Measurements from ENCODE around the gene ADAM12. TPM values are rescaled to one million over a fixed set of nuclear protein-coding genes. Genes with fewer than 3 reads are reported as not detected.

The ADAM12 gene
- total and polyA plus RNA-seq, 2 donors (not counting 3 experiments of a cell fraction or from before 2014, with no cell fraction given) = 0.22 to 0.33 TPM

GRCh38 chr10:125991392-125991791 lies 396.9 kb downstream of the ADAM12 start:
- no peaks in the 10 kb centered on the region for H3K79me2 ChIP-seq (ENCODE audit: control insufficient read depth, insufficient read depth, low read length)
- ChIA-PET CTCF (no interaction called here), POLR2A (no interaction called here)
- H3K4me3 ChIP-seq (replicated peaks in 1 of 3; ENCODE audit: insufficient read depth in 1 of 3, low read depth in 1 of 3, low read length in 3 of 3) = no peak overlapping the region
- no peaks in the 10 kb centered on the region for H4K20me1 ChIP-seq (replicated peaks; ENCODE audit: control insufficient read depth, extremely low read depth, insufficient read depth, low read length)
- no peak overlapping the region for H3K4me2 ChIP-seq (ENCODE audit: insufficient read depth, low read length)
- dilution Hi-C loops (cut with MboI; ENCODE audit: extremely low pct_ligation_motif_present, low sequenced_read_pairs) (no loop called here), intact Hi-C loops (cut with micrococcal nuclease) (no loop called here)
- no TSS peak for BruUV-seq (replicated peaks)
- H3K27me3 ChIP-seq (ENCODE audit: control insufficient read depth in 2 of 2, insufficient read depth in 2 of 2, low read length in 2 of 2) = no peaks in the 10 kb centered on the region
- H2AFZ ChIP-seq (ENCODE audit: low read depth, low read length) = no peak overlapping the region
- H3K9me1 ChIP-seq (replicated peaks; ENCODE audit: control insufficient read depth, extremely low read depth, insufficient read depth, low read length) = no peaks in the 10 kb centered on the region
- H3K27ac ChIP-seq (ENCODE audit: insufficient read depth, low read depth, low read length) = no peak overlapping the region
- no peak for FAIRE-seq
- no peaks in the 10 kb centered on the region for H3K9me3 ChIP-seq (replicated peaks; ENCODE audit: control insufficient read depth, insufficient read depth, low read length)
- DNase-seq (ENCODE audit: low read depth, low spot score) = no peak
- no peaks in the 10 kb centered on the region for H3K36me3 ChIP-seq (ENCODE audit: control insufficient read depth in 2 of 2, extremely low read depth in 1 of 2, insufficient read depth in 2 of 2, low read length in 2 of 2)
- TF ChIP-seq CTCF (IDR thresholded peaks at IDR 0.05; ENCODE audit: extremely low read depth in 1 of 2, insufficient read depth in 1 of 2, low read depth in 1 of 2, low read length in 2 of 2) (no peak), EZH2 (IDR thresholded peaks at IDR 0.05; ENCODE audit: borderline replicate concordance, low read depth, low read length, severe bottlenecking) (no peak), FOS (IDR thresholded peaks at IDR 0.05; ENCODE audit: borderline replicate concordance, insufficient read depth, low read length) (no peak), POLR2A (IDR thresholded peaks at IDR 0.05; ENCODE audit: low read depth, low read length) (no peak), POLR2AphosphoS5 (IDR thresholded peaks at IDR 0.05; ENCODE audit: insufficient read depth, low read depth, low read length) (no peak), GATA2 (IDR thresholded peaks at IDR 0.05; ENCODE audit: insufficient read depth, insufficient read length, low read depth, low read length) (no peak), MYC (IDR thresholded peaks at IDR 0.05; ENCODE audit: low read depth, low read length) (no peak)
- TF ChIP-seq, protein P1, sequence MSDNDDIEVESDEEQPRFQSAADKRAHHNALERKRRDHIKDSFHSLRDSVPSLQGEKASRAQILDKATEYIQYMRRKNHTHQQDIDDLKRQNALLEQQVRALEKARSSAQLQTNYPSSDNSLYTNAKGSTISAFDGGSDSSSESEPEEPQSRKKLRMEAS (IDR thresholded peaks at IDR 0.05; ENCODE audit: insufficient read depth, insufficient read length) = no peak
- H3K9ac ChIP-seq (replicated peaks; ENCODE audit: extremely low read depth, insufficient read depth, low read length) = no peak overlapping the region
- no peaks in the 10 kb centered on the region for H3K4me1 ChIP-seq (ENCODE audit: control insufficient read depth, extremely low read depth, insufficient read depth, low read length)
